Epithelial cell of esophagus (primary cell): Measurements from ENCODE around the gene PDCD2L.
A peak's percentile ranks its signal among the peaks of the same experiment; 100 is the strongest.
"Not testable (repeated sequence)": the region's sequence is repeated elsewhere in the genome, so short reads cannot be mapped to it uniquely, and the experiment has no call there.

ENCODE experiments used
- DNase-seq: peaks from one replicate; pipeline ENCODE4 v3.0.0; 2010; ENCODE audit warnings: low read depth
- H3K4me3 ChIP-seq: 2 replicates; pipeline ENCODE4 v1.5.1; 2011; ENCODE audit warnings: mild to moderate bottlenecking, low read length, control low read depth
- TF ChIP-seq, protein P1 (sequence below): IDR thresholded peaks from 2 replicates; pipeline ENCODE4 v1.5.1; 2011; ENCODE audit warnings: low read depth, mild to moderate bottlenecking, low read length, control low read depth, inconsistent platforms; ENCODE audit not compliant: insufficient read depth; ENCODE audit errors: missing control alignments

The PDCD2L gene

DNA sequence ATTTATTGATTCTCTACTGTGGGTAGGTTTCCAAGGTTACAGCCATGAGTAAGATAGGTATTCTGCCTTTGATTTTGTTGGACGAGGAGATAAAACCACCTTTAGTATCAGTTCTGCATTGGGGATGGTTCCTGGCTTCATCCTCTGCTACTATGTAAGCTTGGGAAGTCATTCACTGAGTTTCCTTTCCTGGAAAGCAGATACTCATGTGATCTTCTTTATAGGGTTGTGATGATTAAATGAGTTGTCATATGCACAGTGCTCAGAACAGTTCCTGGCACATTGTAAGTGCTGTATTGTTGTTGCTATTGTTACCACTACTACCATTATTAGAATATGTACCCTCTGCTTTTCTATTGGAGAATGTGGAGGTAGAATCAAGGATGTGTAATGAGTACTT lies 64.2 kb downstream of the PDCD2L start:
- TF ChIP-seq, protein P1, sequence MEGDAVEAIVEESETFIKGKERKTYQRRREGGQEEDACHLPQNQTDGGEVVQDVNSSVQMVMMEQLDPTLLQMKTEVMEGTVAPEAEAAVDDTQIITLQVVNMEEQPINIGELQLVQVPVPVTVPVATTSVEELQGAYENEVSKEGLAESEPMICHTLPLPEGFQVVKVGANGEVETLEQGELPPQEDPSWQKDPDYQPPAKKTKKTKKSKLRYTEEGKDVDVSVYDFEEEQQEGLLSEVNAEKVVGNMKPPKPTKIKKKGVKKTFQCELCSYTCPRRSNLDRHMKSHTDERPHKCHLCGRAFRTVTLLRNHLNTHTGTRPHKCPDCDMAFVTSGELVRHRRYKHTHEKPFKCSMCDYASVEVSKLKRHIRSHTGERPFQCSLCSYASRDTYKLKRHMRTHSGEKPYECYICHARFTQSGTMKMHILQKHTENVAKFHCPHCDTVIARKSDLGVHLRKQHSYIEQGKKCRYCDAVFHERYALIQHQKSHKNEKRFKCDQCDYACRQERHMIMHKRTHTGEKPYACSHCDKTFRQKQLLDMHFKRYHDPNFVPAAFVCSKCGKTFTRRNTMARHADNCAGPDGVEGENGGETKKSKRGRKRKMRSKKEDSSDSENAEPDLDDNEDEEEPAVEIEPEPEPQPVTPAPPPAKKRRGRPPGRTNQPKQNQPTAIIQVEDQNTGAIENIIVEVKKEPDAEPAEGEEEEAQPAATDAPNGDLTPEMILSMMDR: no peak
- no peak for DNase-seq
- H3K4me3 ChIP-seq: no peak overlapping the region

GRCh38 chr19:34469026-34469425 lies 64.8 kb downstream of the PDCD2L start:
- H3K4me3 ChIP-seq: not testable (repeated sequence)

DNA sequence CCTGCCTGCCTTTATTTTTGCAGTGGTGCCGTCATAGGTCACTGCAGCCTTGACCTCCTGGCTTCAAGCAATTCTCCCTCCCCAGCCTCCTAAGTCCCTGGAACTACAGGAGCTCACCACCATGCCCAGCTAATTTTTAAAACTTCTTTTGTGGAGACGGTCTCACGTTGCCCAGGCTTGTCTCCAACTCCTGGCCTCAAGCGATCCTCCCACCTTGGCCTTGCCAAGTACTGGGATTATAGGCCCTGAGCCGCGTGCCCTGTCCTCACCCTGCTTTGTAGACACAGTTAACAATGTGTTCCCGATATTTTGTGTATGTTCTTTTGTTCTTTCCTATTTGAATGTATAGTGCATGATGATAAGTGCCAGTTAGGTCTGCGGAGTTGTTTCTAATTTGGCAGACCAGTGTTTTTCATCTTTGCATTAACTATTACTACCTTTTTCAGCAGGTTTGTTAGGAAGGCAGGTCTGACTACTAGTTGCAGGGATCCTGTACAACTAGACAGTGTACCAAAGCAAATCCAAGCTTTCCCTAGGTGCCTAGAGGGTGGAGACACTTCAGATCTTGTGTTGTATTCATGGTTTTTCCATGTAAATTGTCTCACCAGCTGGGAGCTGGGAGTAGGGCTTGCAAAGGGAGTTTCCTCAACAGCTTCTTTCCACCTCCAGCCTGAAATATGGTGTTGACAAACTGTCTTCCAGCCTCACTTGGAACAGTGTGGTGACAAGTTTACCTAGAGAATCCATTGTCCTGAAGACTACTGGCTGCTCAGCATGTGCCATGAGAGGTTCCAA lies 67.9 kb downstream of the PDCD2L start:
- no peak for DNase-seq
- H3K4me3 ChIP-seq: no peak overlapping the region
- TF ChIP-seq, protein P1: no peak

More at GRCh38 chr19:34469026-34469425, 64.8 kb downstream of the PDCD2L start:
- not testable (repeated sequence) for DNase-seq

- TF ChIP-seq, protein P1: no peak
- no peak overlapping the region for H3K4me3 ChIP-seq
- no peak for DNase-seq
Observed at GRCh38 chr19:34474233-34474989, 70.2 kb downstream of the PDCD2L start.

GRCh38 chr19:34475026-34475974 lies 71.1 kb downstream of the PDCD2L start:
- peak; percentile 83 for DNase-seq
- H3K4me3 ChIP-seq: no peak overlapping the region
- TF ChIP-seq, protein P1: no peak
